SK-N-SH treated with all-trans-retinoic acid at 6 μM for 48 hours (cell line): ENCODE data around the gene ZNF511.

Experiments used
- ATAC-seq: fragments of 200-7000 bp; cut with Tn5 transposase; 3 replicates; pipeline ENCODE4 v1.9.1; 2020; ENCODE audit warnings: mild to moderate bottlenecking, moderate library complexity
- ARNTL ChIP-seq: fragments of 450-650 bp; formaldehyde crosslinking; IDR thresholded peaks from 2 replicates; pipeline ENCODE4 v1.5.0; 2020; ENCODE audit warnings: low read depth, mild to moderate bottlenecking, moderate library complexity, borderline replicate concordance
- BACH2 ChIP-seq: fragments of 250-450 bp; sonication (Bioruptor Pico); IDR thresholded peaks from 2 replicates; pipeline ENCODE4 v1.9.0; 2021; ENCODE audit warnings: mild to moderate bottlenecking, borderline replicate concordance
- CSDC2 ChIP-seq: fragments of 250-450 bp; sonication (Bioruptor Pico); IDR thresholded peaks from 2 replicates; pipeline ENCODE4 v1.5.0; 2020; ENCODE audit warnings: mild to moderate bottlenecking, moderate library complexity
- ESRRG ChIP-seq: fragments of 250-450 bp; sonication (Bioruptor Pico); IDR thresholded peaks from 2 replicates; pipeline ENCODE4 v1.6.1; 2021; ENCODE audit warnings: mild to moderate bottlenecking
- GLIS3 ChIP-seq: fragments of 250-450 bp; sonication (Bioruptor Pico); IDR thresholded peaks from 2 replicates; pipeline ENCODE4 v1.5.0; 2020; ENCODE audit warnings: mild to moderate bottlenecking, moderate library complexity
- ISL1 ChIP-seq: fragments of 250-450 bp; sonication (Bioruptor Pico); IDR thresholded peaks from 2 replicates; pipeline ENCODE4 v2.1.2; 2022; ENCODE audit warnings: mild to moderate bottlenecking, moderate library complexity
- OSR1 ChIP-seq: fragments of 250-450 bp; sonication (Bioruptor Pico); IDR thresholded peaks from 2 replicates; pipeline ENCODE4 v1.8.0; 2022; ENCODE audit warnings: moderate library complexity, mild to moderate bottlenecking, inconsistent platforms
- PPARA ChIP-seq: fragments of 250-450 bp; sonication (Bioruptor Pico); IDR thresholded peaks from 2 replicates; pipeline ENCODE4 v1.5.0; 2020; ENCODE audit warnings: mild to moderate bottlenecking, borderline replicate concordance
- RARB ChIP-seq: fragments of 250-450 bp; sonication (Bioruptor Pico); IDR thresholded peaks from 2 replicates; pipeline ENCODE4 v1.8.0; 2021; ENCODE audit warnings: mild to moderate bottlenecking, moderate library complexity
- SNAI2 ChIP-seq: fragments of 250-450 bp; sonication (Bioruptor Pico); IDR thresholded peaks from 2 replicates; pipeline ENCODE4 v1.5.0; 2020; ENCODE audit warnings: mild to moderate bottlenecking, moderate library complexity
- TCF4 ChIP-seq: fragments of 250-450 bp; sonication (Bioruptor Pico); IDR thresholded peaks from 2 replicates; pipeline ENCODE4 v1.8.0; 2021; ENCODE audit warnings: mild to moderate bottlenecking, moderate library complexity, borderline replicate concordance
- ZC3H10 ChIP-seq: fragments of 250-450 bp; sonication (Bioruptor Pico); IDR thresholded peaks from 2 replicates; pipeline ENCODE4 v1.5.1; 2021; ENCODE audit warnings: mild to moderate bottlenecking, moderate library complexity
- ZFP3 ChIP-seq: fragments of 250-450 bp; sonication (Bioruptor Pico); IDR thresholded peaks from 2 replicates; pipeline ENCODE4 v1.5.0; 2020; ENCODE audit warnings: mild to moderate bottlenecking, moderate library complexity
- ZFP30 ChIP-seq: fragments of 450-650 bp; formaldehyde crosslinking; IDR thresholded peaks from 2 replicates; pipeline ENCODE4 v1.5.0; 2022; ENCODE audit warnings: mild to moderate bottlenecking, moderate library complexity
- ZNF565 ChIP-seq: fragments of 450-650 bp; formaldehyde crosslinking; conservative IDR thresholded peaks from 2 replicates; pipeline ENCODE4 v1.5.0; 2020; ENCODE audit warnings: low read depth, mild to moderate bottlenecking, moderate library complexity
- ZNF70 ChIP-seq: fragments of 450-650 bp; formaldehyde crosslinking; IDR thresholded peaks from 2 replicates; pipeline ENCODE4 v1.5.0; 2020; ENCODE audit warnings: mild to moderate bottlenecking, moderate library complexity
- TF ChIP-seq, protein P1 (sequence below): fragments of 250-450 bp; sonication (Bioruptor Pico); IDR thresholded peaks from 2 replicates; pipeline ENCODE4 v1.8.0; 2020; ENCODE audit warnings: mild to moderate bottlenecking, moderate library complexity, borderline replicate concordance
- TF ChIP-seq, protein P2 (sequence below): fragments of 250-450 bp; sonication (Bioruptor Pico); IDR thresholded peaks from 2 replicates; pipeline ENCODE4 v1.5.1; 2020; ENCODE audit warnings: low read depth, mild to moderate bottlenecking, moderate library complexity
- TF ChIP-seq, protein P3 (sequence below): fragments of 250-450 bp; sonication (Bioruptor Pico); IDR thresholded peaks from 2 replicates; pipeline ENCODE4 v1.5.1; 2021; ENCODE audit warnings: mild to moderate bottlenecking, moderate library complexity

ZNF511 gene

DNA sequence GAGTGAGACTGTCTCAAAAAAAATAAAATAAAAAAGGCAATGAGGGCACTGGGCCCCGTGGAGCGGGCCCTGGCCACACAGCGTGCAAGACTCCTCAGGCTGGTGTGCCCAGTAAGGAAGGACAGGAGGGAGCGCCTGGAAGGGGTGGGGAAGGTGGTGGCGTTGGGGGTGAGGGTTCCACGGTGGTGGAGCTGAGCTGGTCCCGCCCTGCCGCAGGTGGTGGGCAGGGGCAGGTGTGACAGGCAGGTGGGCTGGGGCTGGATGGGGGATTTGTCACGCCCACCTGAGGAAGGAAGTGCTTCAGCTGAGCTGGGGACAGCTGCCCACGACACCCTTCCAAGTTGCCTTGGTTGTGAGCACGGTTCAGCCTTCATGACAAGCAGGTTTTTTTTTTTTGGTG lies 37.7 kb downstream of the ZNF511 start (continued):
- TF ChIP-seq, protein P1, sequence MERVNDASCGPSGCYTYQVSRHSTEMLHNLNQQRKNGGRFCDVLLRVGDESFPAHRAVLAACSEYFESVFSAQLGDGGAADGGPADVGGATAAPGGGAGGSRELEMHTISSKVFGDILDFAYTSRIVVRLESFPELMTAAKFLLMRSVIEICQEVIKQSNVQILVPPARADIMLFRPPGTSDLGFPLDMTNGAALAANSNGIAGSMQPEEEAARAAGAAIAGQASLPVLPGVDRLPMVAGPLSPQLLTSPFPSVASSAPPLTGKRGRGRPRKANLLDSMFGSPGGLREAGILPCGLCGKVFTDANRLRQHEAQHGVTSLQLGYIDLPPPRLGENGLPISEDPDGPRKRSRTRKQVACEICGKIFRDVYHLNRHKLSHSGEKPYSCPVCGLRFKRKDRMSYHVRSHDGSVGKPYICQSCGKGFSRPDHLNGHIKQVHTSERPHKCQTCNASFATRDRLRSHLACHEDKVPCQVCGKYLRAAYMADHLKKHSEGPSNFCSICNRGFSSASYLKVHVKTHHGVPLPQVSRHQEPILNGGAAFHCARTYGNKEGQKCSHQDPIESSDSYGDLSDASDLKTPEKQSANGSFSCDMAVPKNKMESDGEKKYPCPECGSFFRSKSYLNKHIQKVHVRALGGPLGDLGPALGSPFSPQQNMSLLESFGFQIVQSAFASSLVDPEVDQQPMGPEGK (CRISPR knock-in tag) = no peak
- TF ChIP-seq ZNF565 (CRISPR knock-in tag) = no peak

DNA sequence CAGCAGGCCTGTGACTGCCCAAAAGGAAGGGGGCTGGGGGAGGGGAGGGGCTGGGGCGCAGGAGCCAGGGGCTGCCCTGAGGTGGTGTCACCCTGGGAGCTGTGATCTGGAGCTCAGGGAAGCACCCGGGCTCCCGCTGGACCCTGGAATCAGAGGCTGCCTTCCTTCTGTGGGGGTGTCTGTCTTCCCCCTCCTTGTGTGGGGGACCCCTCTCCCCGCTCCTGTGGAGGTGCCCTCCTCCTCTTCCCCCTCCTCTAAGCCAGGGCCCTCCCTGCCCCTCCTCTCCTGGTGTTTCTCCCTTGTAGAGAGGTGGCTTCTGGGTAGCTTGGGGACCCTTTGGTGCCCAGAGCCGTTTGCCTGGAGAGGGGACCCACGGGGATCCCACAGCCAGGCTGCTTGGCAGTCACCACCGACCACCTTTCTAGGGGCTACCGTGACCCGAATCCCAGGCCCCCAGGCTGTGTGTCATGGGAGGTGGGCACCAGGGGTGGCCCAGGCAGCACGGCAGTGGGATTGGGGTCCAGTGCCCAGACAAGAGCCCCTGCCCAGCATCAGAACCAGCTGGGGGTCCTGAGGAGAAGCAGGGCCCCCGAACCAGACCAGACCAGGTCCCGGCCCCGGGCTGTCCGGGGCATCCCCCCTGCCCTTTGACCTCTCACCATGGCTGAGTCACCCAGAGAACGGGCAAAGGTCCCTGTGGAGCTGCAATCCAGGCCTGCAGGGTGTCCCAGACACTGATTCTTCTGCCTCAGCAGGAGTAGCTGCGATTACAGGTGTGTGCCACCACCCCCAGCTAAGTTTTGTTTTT lies 39.2 kb downstream of the ZNF511 start:
- no peak for TF ChIP-seq ISL1
- no peak for TF ChIP-seq GLIS3 (CRISPR knock-in tag)
- no peak for TF ChIP-seq ARNTL
- no peak for TF ChIP-seq PPARA (CRISPR knock-in tag)
- TF ChIP-seq ESRRG (CRISPR knock-in tag) = no peak
- TF ChIP-seq ZFP3 = no peak
- TF ChIP-seq ZNF565 (CRISPR knock-in tag) = no peak
- no peak for TF ChIP-seq ZNF70 (CRISPR knock-in tag)
- TF ChIP-seq RARB (CRISPR knock-in tag) = no peak
- TF ChIP-seq SNAI2 (CRISPR knock-in tag) = no peak
- no peak for ATAC-seq

DNA sequence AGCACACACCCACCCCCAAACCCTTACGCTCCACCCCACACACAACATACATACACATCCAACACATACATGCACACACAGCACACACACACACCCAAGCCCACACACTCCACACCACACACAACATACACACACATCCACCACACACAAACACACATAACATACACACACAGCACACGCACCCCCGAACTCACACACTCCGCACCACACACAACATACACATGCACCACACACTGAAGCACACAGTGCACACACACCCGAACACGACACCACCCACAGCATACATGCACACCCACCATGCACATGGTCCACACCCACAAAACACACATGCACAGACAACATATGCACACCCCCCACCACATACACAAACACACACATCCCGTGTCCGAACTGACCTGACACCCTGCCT lies 40.5 kb downstream of the ZNF511 start:
- TF ChIP-seq, protein P2, sequence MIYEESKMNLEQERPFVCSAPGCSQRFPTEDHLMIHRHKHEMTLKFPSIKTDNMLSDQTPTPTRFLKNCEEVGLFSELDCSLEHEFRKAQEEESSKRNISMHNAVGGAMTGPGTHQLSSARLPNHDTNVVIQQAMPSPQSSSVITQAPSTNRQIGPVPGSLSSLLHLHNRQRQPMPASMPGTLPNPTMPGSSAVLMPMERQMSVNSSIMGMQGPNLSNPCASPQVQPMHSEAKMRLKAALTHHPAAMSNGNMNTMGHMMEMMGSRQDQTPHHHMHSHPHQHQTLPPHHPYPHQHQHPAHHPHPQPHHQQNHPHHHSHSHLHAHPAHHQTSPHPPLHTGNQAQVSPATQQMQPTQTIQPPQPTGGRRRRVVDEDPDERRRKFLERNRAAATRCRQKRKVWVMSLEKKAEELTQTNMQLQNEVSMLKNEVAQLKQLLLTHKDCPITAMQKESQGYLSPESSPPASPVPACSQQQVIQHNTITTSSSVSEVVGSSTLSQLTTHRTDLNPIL (CRISPR knock-in tag) = no peak
- no peak for TF ChIP-seq OSR1
- no peak for TF ChIP-seq ZC3H10 (CRISPR knock-in tag)
- TF ChIP-seq GLIS3 (CRISPR knock-in tag) = no peak
- TF ChIP-seq ZFP30 (CRISPR knock-in tag) = no peak
- no peak for TF ChIP-seq SNAI2 (CRISPR knock-in tag)
- no peak for TF ChIP-seq ZNF70 (CRISPR knock-in tag)
- no peak for TF ChIP-seq ZFP3
- TF ChIP-seq, protein P1 (CRISPR knock-in tag) = no peak
- TF ChIP-seq ZNF565 (CRISPR knock-in tag) = no peak
- no peak for TF ChIP-seq TCF4 (CRISPR knock-in tag)
- TF ChIP-seq, protein P3, sequence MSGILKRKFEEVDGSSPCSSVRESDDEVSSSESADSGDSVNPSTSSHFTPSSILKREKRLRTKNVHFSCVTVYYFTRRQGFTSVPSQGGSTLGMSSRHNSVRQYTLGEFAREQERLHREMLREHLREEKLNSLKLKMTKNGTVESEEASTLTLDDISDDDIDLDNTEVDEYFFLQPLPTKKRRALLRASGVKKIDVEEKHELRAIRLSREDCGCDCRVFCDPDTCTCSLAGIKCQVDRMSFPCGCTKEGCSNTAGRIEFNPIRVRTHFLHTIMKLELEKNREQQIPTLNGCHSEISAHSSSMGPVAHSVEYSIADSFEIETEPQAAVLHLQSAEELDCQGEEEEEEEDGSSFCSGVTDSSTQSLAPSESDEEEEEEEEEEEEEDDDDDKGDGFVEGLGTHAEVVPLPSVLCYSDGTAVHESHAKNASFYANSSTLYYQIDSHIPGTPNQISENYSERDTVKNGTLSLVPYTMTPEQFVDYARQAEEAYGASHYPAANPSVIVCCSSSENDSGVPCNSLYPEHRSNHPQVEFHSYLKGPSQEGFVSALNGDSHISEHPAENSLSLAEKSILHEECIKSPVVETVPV (CRISPR knock-in tag) = no peak
- no peak for TF ChIP-seq BACH2 (CRISPR knock-in tag)
- TF ChIP-seq ESRRG (CRISPR knock-in tag) = no peak
- TF ChIP-seq CSDC2 (CRISPR knock-in tag) = no peak
- no peak for TF ChIP-seq ARNTL
- ATAC-seq = no peak

DNA sequence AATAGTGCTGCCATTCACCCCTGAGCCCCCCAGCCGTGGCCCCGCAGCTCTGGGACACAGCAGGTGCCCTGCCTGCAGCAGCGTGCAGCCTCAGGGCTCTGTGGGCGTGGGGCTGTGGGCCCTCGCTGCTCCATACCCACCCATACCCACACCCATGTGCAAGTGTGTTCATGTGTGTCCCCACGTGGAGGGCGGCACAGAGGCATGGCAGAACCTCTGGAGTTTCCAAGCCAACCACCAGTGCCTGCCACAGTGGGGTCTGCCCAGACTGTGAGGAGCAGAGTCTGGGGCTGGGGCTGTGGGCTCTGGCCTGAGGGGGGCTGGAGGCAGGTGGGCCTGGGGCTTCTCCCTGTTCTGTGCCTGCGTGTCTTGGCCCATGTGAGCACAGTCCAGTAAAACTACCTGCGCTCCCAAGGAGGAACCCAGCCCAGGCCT lies 40.9 kb downstream of the ZNF511 start:
- TF ChIP-seq CSDC2 (CRISPR knock-in tag) (no peak), TCF4 (CRISPR knock-in tag) (no peak), ZNF565 (CRISPR knock-in tag) (no peak), ZNF70 (CRISPR knock-in tag) (no peak)
- TF ChIP-seq, all 23 proteins: peak for 0
- ATAC-seq = no peak; the same call in 2 of the 3 replicates
